GM18907 (cell line): ENCODE measurements around the gene INSR.
"Not testable (repeated sequence)": the region's sequence is repeated elsewhere in the genome, so short reads cannot be mapped to it uniquely, and the experiment has no call there.

Experiments used
- ATAC-seq: cut with Tn5 transposase; IDR thresholded peaks from one replicate; pipeline ENCODE4 v1.9.1; 2021; ENCODE audit warnings: mild to moderate bottlenecking, moderate library complexity; ENCODE audit not compliant: unreplicated experiment

The INSR gene

GRCh38 chr19:7104747-7105447 lies 189.3 kb downstream of the INSR start:
- no peak for ATAC-seq

DNA sequence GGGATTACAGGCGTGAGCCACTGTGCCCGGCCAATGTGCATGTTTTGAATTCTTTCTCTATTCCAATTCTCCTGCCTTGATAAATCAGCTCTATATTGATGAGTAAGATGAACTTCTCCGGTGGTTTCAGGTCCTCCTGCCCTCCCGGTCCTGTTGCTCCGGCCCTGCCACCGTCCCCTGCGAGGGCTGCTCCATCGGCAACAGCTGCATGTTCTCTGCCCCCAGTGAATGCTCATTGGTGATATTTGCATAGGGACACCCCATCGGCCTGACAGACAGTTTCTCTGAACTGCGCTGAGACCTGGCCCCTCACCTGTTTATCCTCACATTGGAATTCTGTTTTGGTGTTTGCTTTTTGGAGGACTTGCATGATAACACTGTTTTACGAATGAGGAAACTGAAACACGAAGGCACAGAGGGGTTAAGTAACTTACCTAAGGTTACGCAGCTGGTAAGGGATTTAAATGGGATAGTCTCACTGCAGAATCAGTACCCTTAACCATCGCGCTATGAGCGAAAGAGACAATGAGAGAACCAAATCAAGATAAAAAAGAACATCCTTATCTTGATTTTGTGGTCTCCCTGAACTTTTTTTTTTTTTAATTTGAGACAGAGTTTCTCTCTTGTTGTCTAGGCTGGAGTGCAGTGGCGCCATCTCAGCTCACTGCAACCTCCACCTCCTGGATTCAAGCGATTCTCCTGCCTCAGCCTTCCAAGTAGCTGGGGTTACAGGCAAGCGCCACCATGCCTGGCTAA lies 192.5 kb downstream of the INSR start:
- no peak for ATAC-seq

DNA sequence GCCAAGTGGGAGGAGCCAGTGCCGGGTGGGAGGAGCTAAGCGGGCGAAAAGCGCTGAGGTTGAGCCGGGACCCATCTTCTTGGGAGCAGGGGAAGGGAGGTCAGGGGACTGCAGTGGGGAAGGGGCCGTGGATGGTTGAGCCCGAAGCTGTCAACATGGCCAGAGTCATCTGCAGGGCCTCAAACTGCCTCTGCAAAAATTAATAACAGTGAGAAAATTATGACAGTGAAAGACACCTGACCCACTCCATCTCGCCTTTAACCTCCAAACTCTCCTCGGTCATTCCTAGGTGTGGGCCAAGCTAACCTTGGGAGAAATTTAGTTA lies 194.7 kb downstream of the INSR start:
- no peak for ATAC-seq

DNA sequence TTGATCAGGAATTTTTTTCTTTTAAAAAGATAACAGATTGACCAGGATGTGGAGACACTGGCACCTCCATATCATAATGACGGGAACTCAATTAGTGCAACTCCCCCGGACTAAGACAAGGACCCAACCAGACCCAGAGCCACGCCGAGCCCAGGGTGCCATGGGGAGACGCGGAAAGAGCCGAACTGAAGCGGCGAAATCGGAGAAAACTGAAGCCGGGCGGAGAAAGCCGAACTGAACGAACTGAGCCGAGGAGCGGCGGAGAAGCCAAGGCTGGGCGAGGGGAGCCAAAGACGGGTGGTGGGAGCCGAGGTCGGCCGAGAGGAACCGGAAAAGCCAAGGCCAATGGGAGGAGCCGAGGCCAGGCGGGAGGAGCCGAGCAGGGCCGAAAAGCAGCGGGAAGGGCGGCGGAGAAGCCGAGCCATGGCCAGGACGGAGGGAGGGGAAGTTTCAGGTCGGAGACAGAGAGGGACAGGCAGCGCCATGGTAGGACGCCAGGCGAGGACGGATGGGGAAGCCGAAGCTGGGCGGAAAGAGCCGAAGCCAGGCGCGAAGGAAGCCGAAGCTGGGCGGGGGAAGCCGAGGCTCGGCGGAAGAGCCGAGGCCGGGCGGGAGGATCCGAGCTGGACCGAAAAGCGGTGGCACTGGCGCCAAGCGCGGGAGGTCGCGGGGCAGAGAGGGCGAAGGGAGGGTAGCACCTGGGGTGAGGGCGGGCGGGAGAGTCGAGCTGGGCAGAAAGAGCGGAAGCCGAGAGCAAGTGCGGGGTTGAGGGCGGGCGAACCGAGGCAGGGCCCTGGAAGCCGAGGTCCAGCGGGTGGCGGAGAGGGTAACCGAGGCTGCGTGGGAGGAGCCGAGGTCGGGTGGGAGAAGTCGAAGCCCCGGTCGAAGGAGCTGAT lies 195.3 kb downstream of the INSR start:
- peak; percentile 85 for ATAC-seq

GRCh38 chr19:7098096-7098495 lies 196.1 kb downstream of the INSR start:
- ATAC-seq: no peak

- ATAC-seq: no peak
Measured at GRCh38 chr19:7088999-7089398, 205.2 kb downstream of the INSR start.

DNA sequence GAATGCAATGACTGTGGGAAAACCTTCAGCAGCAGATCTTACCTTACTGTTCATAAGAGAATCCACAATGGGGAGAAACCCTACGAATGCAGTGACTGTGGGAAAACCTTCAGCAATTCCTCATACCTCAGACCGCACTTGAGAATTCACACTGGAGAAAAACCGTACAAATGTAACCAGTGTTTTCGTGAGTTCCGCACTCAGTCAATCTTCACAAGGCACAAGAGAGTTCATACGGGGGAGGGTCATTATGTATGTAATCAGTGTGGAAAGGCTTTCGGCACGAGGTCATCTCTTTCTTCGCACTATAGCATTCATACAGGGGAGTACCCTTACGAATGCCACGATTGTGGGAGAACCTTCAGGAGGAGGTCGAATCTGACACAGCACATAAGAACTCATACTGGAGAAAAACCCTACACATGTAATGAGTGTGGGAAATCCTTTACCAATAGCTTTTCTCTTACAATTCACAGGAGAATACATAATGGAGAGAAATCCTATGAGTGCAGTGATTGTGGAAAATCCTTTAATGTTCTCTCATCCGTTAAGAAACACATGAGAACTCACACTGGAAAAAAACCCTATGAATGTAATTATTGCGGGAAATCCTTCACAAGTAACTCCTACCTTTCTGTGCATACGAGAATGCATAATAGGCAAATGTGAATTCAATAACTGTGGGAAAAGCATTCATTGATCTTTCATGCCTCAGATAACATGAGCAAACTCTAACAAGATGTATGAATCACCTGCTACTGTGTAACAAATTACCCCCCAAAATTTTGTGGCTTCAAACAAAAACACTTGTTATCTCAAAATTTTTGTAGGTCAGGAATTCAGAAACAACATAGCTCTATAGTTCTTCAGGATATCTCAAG lies 210.9 kb downstream of the INSR start:
- no peak for ATAC-seq

- no peak for ATAC-seq
Measured at GRCh38 chr19:7078008-7078407, 216.2 kb downstream of the INSR start.

GRCh38 chr19:7076151-7076550 lies 218.1 kb downstream of the INSR start:
- ATAC-seq: no peak

DNA sequence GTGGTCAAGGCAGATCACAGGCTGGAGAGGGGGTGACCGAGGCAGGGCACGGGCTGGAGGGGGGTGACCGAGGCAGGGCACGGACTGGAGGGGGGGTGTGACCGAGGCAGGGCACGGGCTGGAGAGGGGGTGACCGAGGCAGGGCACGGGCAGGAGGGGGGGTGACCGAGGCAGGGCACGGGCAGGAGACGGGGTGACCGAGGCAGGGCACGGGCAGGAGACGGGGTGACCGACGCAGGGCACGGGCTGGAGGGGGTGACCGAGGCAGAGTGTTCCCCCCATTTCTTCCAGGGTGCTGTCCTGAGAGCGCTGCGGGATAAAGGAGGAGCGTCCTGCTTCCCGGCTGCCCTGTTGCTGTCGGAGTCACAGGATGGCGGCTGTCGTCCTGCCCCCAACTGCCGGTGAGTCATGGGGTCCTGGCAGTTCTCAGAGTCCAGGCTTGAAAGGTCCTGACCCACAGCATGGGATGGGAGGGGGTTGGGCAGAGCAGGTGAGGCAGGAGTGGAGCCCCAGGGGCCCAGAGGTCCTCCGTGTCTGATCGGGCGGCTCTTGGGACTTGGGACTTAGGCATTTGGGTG lies 219.4 kb downstream of the INSR start:
- ATAC-seq: no peak

GRCh38 chr19:7072541-7072940 lies 221.7 kb downstream of the INSR start:
- ATAC-seq: no peak

DNA sequence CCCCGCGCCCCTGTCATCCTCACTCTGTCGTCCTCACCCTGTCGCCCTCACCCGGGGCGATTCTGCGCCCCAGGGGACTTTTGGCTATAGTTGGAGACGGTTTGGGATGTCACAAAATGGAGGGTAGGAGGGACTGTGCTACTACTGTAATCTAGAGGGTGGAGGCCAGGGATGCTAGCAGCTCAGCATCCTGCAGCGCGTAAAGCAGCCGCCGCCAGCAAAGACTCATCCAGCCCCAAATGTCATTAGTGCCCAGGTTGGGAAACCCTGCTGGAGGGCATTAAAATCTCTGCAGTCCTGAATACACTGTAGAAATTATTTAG lies 224.3 kb downstream of the INSR start:
- ATAC-seq: no peak

DNA sequence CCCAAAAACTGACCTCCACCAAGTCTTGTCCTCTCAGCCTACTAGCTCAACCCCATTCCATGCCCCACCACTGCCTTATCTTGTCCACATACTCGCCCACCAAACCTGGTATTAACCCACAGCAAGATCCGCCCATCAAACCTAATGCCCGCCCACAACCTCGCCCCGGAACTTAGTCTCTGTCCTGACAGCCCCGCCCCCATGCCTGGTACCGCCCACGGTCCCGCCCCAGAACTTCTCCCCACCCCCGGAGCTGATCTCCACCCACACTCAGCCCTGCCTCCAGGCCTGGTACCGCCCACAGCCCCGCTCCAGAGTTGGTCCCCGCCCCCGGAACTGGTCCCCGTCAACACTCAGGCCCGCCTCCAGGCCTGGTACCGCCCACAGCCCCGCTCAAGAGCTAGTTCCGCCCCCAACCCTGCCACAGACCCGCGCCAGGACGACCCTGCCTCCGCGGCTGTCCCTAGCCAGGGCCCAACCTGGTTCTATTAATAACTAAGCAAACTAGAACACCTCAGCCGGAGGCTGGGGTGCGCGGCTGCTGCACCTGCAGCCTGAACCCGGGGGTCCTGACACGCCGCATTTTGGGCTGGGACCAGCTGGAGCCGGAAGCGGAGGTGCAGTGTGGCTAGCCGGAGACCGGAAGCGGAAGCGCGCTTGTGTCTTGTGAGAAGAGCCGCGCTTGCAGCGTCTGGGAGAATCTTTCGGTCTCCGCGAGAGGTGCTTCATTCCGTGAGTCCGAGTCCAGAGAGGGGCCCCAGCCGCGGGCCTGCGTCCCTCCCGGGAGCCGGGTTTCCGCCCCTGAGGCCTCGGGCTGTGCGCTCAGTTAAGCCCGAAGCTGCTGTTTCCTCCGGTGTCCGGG lies 224.9 kb downstream of the INSR start, which contains the start of gene ZNF557:
ZNF557 (plus strand) TSS at position 662 of the 862 bp plus-strand sequence. CDS start 5,372 bp downstream, outside the sequence.
- ATAC-seq: peak; percentile 94

GRCh38 chr19:7068599-7068998 lies 225.6 kb downstream of the INSR start:
- no peak for ATAC-seq

GRCh38 chr19:7067716-7068115 lies 226.5 kb downstream of the INSR start:
- ATAC-seq: no peak

DNA sequence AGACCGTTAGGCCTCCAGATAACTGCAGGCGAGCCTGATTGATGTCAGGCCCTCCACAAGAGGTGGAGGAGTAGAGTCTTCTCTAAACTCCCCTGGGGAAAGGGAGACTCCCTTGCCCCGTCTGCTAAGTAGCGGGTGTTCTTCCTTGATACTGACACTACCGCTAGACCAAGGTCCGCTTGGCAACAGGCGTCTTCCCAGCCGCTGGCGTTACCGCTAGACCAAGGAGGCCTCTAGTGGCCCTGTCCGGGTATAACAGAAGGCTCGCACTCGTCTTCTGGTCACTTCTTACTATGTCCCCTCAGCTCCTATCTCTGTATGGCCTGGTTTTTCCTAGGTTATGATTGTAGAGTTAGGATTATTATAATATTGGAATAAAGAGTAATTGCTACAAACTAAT lies 227.1 kb downstream of the INSR start:
- not testable (repeated sequence) for ATAC-seq

DNA sequence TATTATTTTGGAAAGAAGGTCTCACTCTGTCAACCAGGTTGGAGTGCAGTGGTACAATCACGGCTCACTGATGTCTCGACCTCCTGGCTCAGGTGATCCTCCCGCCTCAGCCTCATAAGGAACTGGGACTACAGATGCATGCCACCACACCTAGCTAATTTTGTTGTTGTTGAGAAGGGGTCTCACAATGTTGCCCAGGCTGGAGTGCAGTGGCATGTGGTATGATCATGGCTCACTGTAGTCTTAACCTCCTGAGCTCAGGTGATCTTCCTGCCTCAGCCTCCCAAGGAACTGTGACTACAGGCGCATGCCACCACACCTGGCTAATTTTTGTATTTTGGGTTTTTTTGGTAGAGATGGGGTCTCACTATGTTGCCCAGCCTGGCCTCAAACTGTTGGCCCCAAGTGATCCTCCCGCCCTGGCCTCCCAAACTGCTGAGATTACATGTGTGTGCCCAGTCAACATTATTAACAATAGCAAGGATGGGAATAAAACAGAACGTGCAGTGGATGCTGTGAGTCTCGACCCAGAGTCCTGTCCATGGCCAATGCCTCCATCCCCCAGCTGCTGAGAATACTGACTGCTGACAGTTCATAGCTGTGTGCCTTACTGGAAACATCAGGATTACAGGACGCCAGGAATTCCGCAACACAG lies 230.3 kb downstream of the INSR start:
- no peak for ATAC-seq

DNA sequence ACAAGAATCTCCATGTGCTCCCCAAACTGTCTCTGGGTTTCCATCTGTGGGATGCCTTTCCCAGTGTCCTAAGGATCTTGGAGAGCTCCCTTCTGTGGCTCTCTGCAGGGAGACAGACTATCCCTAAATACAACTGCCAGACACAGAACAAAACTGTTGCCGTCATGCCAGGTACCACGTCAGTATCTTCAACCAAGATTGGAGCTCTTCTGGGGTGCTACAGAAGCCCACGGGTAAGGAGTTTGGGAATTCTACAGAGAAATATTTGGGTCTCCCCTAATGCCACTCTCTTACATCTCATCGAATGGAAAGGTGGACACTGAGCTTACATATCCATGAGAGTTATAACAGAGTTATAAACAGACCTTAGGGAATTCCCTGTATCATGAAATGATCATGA lies 230.9 kb downstream of the INSR start:
- ATAC-seq: no peak
